GM21717 (cell line): ENCODE data around the gene RBMS3.
A peak's percentile ranks its signal among the peaks of the same experiment; 100 is the strongest.

ENCODE experiments used
- ATAC-seq: cut with Tn5 transposase; IDR thresholded peaks from one replicate; pipeline ENCODE4 v1.9.1; 2021; ENCODE audit warnings: mild to moderate bottlenecking, moderate library complexity; ENCODE audit not compliant: unreplicated experiment

The RBMS3 gene

GRCh38 chr3:29701326-29701983 lies 420.6 kb downstream of the RBMS3 start:
- no peak for ATAC-seq

GRCh38 chr3:29705906-29706844 lies 425.3 kb downstream of the RBMS3 start:
- no peak for ATAC-seq

- ATAC-seq, result no peak
These were observed 428.0 kb downstream of the RBMS3 start for GRCh38 chr3:29708884-29709283.

GRCh38 chr3:29711255-29711771 lies 430.4 kb downstream of the RBMS3 start:
- no peak for ATAC-seq

GRCh38 chr3:29716213-29716612 lies 435.3 kb downstream of the RBMS3 start:
- no peak for ATAC-seq

GRCh38 chr3:29718661-29719065 lies 437.8 kb downstream of the RBMS3 start:
- no peak for ATAC-seq

- ATAC-seq, result no peak
These were observed 439.8 kb downstream of the RBMS3 start for GRCh38 chr3:29720665-29721064.

GRCh38 chr3:29721789-29722188 lies 440.9 kb downstream of the RBMS3 start:
- no peak for ATAC-seq

- no peak for ATAC-seq
These were observed 450.2 kb downstream of the RBMS3 start for GRCh38 chr3:29731050-29731449.

- ATAC-seq, result no peak
These were observed 460.4 kb downstream of the RBMS3 start for GRCh38 chr3:29741231-29741630.

GRCh38 chr3:29745232-29745870 lies 464.5 kb downstream of the RBMS3 start:
- no peak for ATAC-seq

- no peak for ATAC-seq
These were observed 465.4 kb downstream of the RBMS3 start for GRCh38 chr3:29746163-29746760.

- ATAC-seq, result no peak
These were observed 467.1 kb downstream of the RBMS3 start for GRCh38 chr3:29747991-29748390.

- ATAC-seq, result no peak
These were observed 470.9 kb downstream of the RBMS3 start for GRCh38 chr3:29751647-29752314.

GRCh38 chr3:29754346-29754745 lies 473.5 kb downstream of the RBMS3 start:
- peak; percentile 76 for ATAC-seq

GRCh38 chr3:29755416-29755815 lies 474.5 kb downstream of the RBMS3 start:
- ATAC-seq, result no peak

GRCh38 chr3:29757054-29757777 lies 476.3 kb downstream of the RBMS3 start:
- no peak for ATAC-seq

- no peak for ATAC-seq
These were observed 477.2 kb downstream of the RBMS3 start for GRCh38 chr3:29758108-29758433.

- ATAC-seq, result no peak
These were observed 477.8 kb downstream of the RBMS3 start for GRCh38 chr3:29758434-29759322.
